Measurements from ENCODE around the gene PRKCA. TPM values are rescaled to one million over a fixed set of nuclear protein-coding genes. Genes with fewer than 3 reads are reported as not detected.
A peak's percentile ranks its signal among the peaks of the same experiment; 100 is the strongest.
"Not testable (repeated sequence)": the region's sequence is repeated elsewhere in the genome, so short reads cannot be mapped to it uniquely, and the experiment has no call there.

PRKCA gene
- total RNA-seq, 1 experiment from 2014 or later: 29.6 TPM

- H3K36me3 Mint-ChIP-seq (ENCODE audit: insufficient read depth, unreplicated experiment): no peaks in the 10 kb centered on the region
- no peak overlapping the region for H3K4me3 ChIP-seq (ENCODE audit: low read depth, low read length)
- peaks cover 24% of the 10 kb centered on the region for H3K4me1 Mint-ChIP-seq (ENCODE audit: low read depth, unreplicated experiment)
- no peaks in the 10 kb centered on the region for H3K9me3 Mint-ChIP-seq (ENCODE audit: unreplicated experiment)
- H3K4me1 ChIP-seq: peaks cover 44% of the 10 kb centered on the region
- ChIA-PET CTCF (interaction anchor here (1.1 kb wide), 1 partner anchor 76 kb away, joined by 4 read pairs; no protein-coding TSS in a partner anchor), POLR2A (no interaction called here)
- no peaks in the 10 kb centered on the region for H3K36me3 ChIP-seq (ENCODE audit: control insufficient read depth, insufficient read depth, low read length)
- TF ChIP-seq CTCF (IDR thresholded peaks at IDR 0.05; ENCODE audit: insufficient read depth in 1 of 2, low read depth in 1 of 2, low read length in 1 of 2, severe bottlenecking in 1 of 2, unreplicated experiment in 1 of 2): no peak
- intact Hi-C loops (cut with micrococcal nuclease; ENCODE audit: unreplicated experiment): no loop called here
- BruUV-seq (replicated peaks): no TSS peak
- H3K27ac Mint-ChIP-seq (ENCODE audit: unreplicated experiment): no peak overlapping the region
- H3K9me3 ChIP-seq: no peaks in the 10 kb centered on the region
- H3K4me3 Mint-ChIP-seq (ENCODE audit: unreplicated experiment): no peak overlapping the region
- H3K27me3 ChIP-seq (replicated peaks; ENCODE audit: control insufficient read depth, insufficient read depth, low read length): no peaks in the 10 kb centered on the region
- no peaks in the 10 kb centered on the region for H3K27me3 Mint-ChIP-seq (ENCODE audit: insufficient read depth, unreplicated experiment)
- DNase-seq: no peak
These were observed 37.1 kb downstream of the PRKCA start for GRCh38 chr17:66339561-66339960.

- peaks cover 54% of the 10 kb centered on the region for H3K4me1 ChIP-seq
- H3K4me3 Mint-ChIP-seq (ENCODE audit: unreplicated experiment): no peak overlapping the region
- TF ChIP-seq CTCF (IDR thresholded peaks at IDR 0.05; ENCODE audit: insufficient read depth in 1 of 2, low read depth in 1 of 2, low read length in 1 of 2, severe bottlenecking in 1 of 2, unreplicated experiment in 1 of 2): no peak
- no peaks in the 10 kb centered on the region for H3K9me3 ChIP-seq
- no peaks in the 10 kb centered on the region for H3K27me3 ChIP-seq (replicated peaks; ENCODE audit: control insufficient read depth, insufficient read depth, low read length)
- no peak overlapping the region for H3K4me3 ChIP-seq (ENCODE audit: low read depth, low read length)
- ChIA-PET CTCF (no interaction called here), POLR2A (no interaction called here)
- H3K4me1 Mint-ChIP-seq (ENCODE audit: low read depth, unreplicated experiment): peaks cover 24% of the 10 kb centered on the region
- no TSS peak for BruUV-seq (replicated peaks)
- no peaks in the 10 kb centered on the region for H3K36me3 ChIP-seq (ENCODE audit: control insufficient read depth, insufficient read depth, low read length)
- no peaks in the 10 kb centered on the region for H3K27me3 Mint-ChIP-seq (ENCODE audit: insufficient read depth, unreplicated experiment)
- no peaks in the 10 kb centered on the region for H3K9me3 Mint-ChIP-seq (ENCODE audit: unreplicated experiment)
- intact Hi-C loops (cut with micrococcal nuclease; ENCODE audit: unreplicated experiment): no loop called here
- H3K36me3 Mint-ChIP-seq (ENCODE audit: insufficient read depth, unreplicated experiment): no peaks in the 10 kb centered on the region
- H3K27ac Mint-ChIP-seq (ENCODE audit: unreplicated experiment): no peak overlapping the region
- DNase-seq: no peak
These were observed 38.3 kb downstream of the PRKCA start for GRCh38 chr17:66340720-66341119.

GRCh38 chr17:66341462-66341861 is 39.0 kb downstream of the PRKCA start:
- no peaks in the 10 kb centered on the region for H3K9me3 Mint-ChIP-seq (ENCODE audit: unreplicated experiment)
- peak overlapping the region; percentile 56 for H3K4me3 Mint-ChIP-seq (ENCODE audit: unreplicated experiment)
- peak in 1 of 2 experiments; percentile 27 for DNase-seq
- ChIA-PET CTCF (no interaction called here), POLR2A (no interaction called here)
- no TSS peak for BruUV-seq (replicated peaks)
- H3K36me3 ChIP-seq (ENCODE audit: control insufficient read depth, insufficient read depth, low read length): no peaks in the 10 kb centered on the region
- intact Hi-C loops (cut with micrococcal nuclease; ENCODE audit: unreplicated experiment): no loop called here
- H3K36me3 Mint-ChIP-seq (ENCODE audit: insufficient read depth, unreplicated experiment): no peaks in the 10 kb centered on the region
- TF ChIP-seq CTCF (IDR thresholded peaks at IDR 0.05; ENCODE audit: insufficient read depth in 1 of 2, low read depth in 1 of 2, low read length in 1 of 2, severe bottlenecking in 1 of 2, unreplicated experiment in 1 of 2): no peak
- H3K27me3 Mint-ChIP-seq (ENCODE audit: insufficient read depth, unreplicated experiment): no peaks in the 10 kb centered on the region
- no peak overlapping the region for H3K27ac Mint-ChIP-seq (ENCODE audit: unreplicated experiment)
- H3K4me3 ChIP-seq (ENCODE audit: low read depth, low read length): no peak overlapping the region
- H3K9me3 ChIP-seq: no peaks in the 10 kb centered on the region
- H3K4me1 Mint-ChIP-seq (ENCODE audit: low read depth, unreplicated experiment): peaks cover 24% of the 10 kb centered on the region
- no peaks in the 10 kb centered on the region for H3K27me3 ChIP-seq (replicated peaks; ENCODE audit: control insufficient read depth, insufficient read depth, low read length)
- H3K4me1 ChIP-seq: peaks cover 60% of the 10 kb centered on the region

- H3K27me3 ChIP-seq (replicated peaks; ENCODE audit: control insufficient read depth, insufficient read depth, low read length); CTCF ChIA-PET; DNase-seq; H3K9me3 ChIP-seq; POLR2A ChIA-PET; BruUV-seq (replicated peaks); H3K27ac Mint-ChIP-seq (ENCODE audit: unreplicated experiment); H3K4me3 Mint-ChIP-seq (ENCODE audit: unreplicated experiment); H3K27me3 Mint-ChIP-seq (ENCODE audit: insufficient read depth, unreplicated experiment); H3K9me3 Mint-ChIP-seq (ENCODE audit: unreplicated experiment); H3K36me3 ChIP-seq (ENCODE audit: control insufficient read depth, insufficient read depth, low read length); H3K4me3 ChIP-seq (ENCODE audit: low read depth, low read length); H3K36me3 Mint-ChIP-seq (ENCODE audit: insufficient read depth, unreplicated experiment); intact Hi-C loops (cut with micrococcal nuclease; ENCODE audit: unreplicated experiment): not testable (repeated sequence)
- H3K4me1 Mint-ChIP-seq (ENCODE audit: low read depth, unreplicated experiment): peaks cover 24% of the 10 kb centered on the region
- peaks cover 62% of the 10 kb centered on the region for H3K4me1 ChIP-seq
These were observed 39.9 kb downstream of the PRKCA start for GRCh38 chr17:66342263-66342662.

Data from Caco-2 (cell line).